HG03175 (cell line): ENCODE measurements around the gene NALF2.

Experiments
- ATAC-seq: cut with Tn5 transposase; IDR thresholded peaks from one replicate; pipeline ENCODE4 v1.9.1; 2021; ENCODE audit warnings: mild to moderate bottlenecking, moderate library complexity; ENCODE audit not compliant: unreplicated experiment

NALF2 gene

DNA sequence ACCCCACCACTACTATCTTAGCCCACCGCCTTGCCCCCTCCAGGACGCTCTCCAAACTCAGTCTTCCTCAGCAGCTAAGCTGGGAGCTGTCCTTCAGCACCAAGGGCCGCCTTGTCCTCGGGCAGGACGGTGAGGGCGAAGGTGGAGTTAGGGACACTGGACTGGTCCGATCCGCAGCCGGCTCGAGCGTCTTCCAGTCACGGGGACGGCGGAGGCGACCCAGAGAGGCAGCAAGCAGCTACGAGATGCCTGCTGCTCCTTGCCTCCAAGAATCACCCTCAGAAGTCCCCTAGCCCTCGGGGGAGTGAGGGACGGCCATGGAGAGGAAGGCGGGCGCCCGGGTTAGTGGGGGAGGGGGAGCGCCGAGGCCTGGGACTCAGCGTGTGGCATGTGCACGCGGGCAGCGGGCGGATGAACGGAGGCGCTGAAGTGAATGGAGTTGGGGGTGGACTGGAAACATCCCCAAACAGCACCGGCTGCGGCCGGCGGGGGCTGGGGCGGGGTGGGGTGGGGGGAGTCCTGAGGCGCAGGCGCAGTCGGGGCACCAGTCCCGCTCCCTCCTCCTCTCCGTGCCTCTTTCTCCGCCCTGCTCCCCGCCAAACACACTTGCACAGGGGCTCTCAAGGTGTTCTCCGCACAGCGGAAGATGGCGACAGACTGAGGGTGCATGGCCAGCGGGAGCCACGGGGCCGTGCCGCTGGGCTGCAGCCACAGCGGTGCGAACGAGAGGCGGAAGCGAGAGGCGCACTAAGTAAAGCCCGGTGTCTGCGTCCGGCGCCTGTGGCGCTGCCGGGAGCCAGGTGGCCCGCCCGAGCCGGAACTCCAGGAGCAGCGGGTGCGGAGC is at the start of gene NALF2:
TSS of gene NALF2 (plus strand) at position 545 of the 844 bp plus-strand sequence. CDS start 957 bp downstream, outside the sequence.
- ATAC-seq, result no peak

DNA sequence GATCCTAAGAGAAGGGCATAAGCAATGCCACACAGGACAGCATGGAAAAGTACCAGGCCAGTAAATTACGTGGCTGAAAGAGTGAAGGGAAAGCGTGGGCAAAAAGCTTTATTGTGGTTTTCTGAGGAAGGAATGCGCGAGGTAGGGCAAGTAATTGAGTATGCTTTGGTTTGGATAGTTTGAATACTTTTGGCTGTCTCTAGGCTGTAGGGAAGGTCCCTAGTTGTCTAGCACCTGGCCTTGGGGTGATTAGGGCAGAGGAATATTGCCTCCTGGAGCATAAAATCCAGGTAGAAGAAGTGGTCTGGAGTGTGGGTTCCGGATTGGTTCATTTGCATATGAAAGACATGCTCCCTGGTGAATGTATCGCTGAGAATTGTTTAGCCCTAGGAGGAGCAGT is 46.4 kb upstream of the NALF2 start:
- no peak for ATAC-seq

DNA sequence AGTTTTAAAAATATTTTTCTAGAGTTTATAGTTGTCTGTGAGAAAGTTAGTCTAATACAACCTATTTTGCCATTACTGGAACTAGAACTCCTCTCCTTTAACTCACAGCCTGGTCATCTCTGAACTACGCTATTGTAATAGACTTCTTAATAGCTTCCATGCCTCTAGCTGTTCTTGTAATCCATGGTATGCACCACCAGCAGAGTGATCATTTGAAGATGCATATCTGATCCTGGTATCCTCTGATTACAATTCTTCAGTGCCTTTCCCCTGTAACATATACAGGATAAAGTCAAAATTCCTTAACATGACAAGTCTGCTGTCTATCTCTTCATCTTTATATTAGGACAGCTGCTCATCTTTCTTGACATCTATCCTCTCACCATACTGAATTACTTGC is 37.6 kb upstream of the NALF2 start:
- ATAC-seq, result no peak

DNA sequence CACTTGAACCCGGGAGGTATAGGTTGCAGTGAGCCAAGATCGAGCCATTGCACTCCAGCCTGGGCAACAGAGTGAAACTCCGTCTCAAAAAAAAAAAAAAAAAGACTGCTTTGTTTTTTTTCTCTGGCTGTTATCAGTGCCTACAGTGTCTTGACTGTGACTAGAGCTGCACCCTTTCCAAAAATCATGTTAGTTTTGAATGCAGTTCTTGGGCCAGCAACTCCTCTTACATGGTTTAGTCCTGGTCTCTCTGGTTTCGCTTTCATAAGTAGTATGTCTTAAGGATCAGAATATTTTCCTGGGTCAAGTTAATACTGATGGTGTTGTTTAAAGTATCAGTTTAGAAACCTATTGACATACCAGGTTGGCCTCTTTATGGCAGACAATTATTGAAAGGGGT is 34.2 kb upstream of the NALF2 start:
- ATAC-seq, result no peak

DNA sequence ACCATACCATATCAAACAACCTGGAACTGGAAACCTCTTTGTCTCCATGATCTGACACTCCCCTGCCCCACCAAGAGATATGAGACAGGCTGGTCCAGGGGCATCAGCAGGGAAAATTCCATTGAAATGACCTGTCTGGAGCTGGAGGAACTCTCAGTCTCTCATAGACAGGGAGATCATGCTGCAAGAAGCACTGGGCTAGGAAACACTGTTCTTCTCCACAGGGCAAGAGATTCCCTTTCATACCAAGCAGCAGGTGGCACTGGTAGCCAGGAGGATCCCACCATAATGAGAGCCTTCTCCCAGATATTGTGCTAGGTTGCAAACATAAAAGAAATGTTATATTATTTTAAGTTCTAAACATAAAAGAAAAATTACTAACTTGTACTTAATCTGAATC is 14.5 kb upstream of the NALF2 start:
- ATAC-seq, result no peak

DNA sequence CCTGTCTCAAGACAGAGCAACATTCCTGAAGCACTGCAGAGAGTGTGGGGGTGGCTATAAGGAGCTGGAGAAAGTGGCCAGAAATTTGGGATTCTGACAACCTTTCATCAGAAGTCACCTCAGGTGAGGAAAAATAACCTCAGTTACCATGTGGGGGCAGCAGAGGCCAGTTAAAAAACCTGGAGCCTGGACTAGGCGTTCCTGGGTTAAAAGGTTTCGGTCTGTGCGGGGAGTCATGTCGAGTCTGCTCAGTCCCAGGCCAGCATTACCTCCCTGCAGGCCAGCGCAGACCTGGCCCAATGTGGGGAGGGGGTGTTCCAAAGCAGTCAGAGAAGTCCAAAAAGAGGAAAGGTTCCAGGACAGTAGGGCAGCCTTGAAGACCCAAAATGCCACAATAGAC is 10.9 kb upstream of the NALF2 start:
- no peak for ATAC-seq

DNA sequence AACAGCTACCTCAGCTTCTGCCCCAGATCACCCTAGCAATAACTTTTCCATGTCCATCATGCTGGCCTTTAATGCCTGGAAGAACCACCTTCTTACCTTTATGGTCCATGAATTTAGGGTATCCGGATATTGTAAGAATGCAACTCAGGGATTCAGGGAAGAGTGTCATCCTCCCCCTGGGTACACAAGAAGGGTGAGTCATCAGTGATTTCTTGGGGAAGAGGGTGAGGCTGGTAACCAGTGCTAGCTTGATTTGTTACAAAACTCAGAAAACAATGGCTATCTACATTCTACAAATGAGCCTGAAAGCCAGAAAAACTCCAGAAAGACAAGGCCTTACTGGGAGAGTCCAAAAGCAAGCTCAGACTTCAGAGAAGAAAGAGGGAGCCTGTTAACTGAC is 10.4 kb upstream of the NALF2 start:
- ATAC-seq, result no peak

DNA sequence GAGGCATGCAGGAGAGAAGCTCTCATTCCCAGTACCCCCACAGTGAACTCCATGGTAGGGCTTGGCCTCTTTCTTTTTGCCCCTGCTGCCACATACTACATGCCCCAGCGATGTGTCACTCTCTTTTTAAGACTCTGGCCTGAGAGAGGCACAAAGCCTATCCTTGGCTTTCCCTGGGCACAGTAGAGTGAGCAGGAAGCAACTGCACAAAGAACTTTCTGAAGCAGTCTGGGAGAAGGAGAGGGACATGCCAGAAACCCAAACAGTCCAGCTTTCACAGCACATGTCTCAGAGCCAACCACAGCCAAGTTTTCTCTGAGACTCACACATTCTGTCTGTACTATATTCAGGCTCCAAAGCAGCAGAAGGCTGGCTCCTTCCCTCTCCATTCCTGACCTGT is 7.9 kb upstream of the NALF2 start:
- no peak for ATAC-seq

DNA sequence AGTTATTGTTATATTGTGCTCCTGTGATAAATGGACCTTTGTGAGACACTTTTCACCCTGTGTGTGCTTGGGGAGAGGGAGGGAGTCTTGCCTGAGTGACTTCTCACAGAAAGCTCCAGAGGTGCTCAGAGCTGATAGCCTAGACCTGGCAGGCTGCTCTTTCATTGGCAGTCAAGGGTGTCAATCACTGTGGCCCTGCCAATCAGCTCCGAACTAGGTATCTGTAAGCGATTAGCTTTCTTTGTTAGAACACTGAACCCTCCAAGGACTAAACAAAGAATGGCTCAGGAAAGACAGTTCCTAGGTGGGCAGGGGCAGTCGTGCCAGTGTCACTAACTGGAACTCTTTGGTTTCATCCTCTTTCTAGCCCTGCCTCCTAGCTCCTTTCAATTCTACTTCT is 2.7 kb upstream of the NALF2 start:
- no peak for ATAC-seq

DNA sequence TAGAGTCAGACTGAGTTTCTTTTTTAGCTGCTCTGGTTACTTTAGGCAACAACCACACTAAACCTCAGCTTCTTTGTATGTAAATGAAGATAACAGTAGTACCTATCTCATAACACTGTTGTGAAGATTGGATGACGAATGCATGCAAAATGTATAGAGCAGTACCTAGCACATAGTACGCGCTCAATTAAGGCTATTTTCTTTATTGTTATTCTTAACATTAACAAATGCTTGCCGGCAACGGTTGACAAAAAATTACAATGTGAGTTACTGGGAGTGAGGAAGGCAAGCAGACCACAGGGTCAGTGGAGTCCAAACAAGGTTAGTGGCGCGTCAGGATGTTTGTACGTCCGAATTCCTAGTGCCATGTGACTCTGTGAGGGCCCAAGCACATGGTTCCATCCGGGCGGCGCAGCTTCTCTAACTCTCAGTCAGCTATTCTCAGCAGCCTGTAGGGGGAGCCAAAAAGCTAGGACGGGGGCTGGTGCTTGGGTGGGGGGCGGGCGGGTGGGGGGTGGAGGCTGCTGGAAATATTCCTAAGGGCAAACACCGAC is 821 bp upstream of the NALF2 start:
- no peak for ATAC-seq

DNA sequence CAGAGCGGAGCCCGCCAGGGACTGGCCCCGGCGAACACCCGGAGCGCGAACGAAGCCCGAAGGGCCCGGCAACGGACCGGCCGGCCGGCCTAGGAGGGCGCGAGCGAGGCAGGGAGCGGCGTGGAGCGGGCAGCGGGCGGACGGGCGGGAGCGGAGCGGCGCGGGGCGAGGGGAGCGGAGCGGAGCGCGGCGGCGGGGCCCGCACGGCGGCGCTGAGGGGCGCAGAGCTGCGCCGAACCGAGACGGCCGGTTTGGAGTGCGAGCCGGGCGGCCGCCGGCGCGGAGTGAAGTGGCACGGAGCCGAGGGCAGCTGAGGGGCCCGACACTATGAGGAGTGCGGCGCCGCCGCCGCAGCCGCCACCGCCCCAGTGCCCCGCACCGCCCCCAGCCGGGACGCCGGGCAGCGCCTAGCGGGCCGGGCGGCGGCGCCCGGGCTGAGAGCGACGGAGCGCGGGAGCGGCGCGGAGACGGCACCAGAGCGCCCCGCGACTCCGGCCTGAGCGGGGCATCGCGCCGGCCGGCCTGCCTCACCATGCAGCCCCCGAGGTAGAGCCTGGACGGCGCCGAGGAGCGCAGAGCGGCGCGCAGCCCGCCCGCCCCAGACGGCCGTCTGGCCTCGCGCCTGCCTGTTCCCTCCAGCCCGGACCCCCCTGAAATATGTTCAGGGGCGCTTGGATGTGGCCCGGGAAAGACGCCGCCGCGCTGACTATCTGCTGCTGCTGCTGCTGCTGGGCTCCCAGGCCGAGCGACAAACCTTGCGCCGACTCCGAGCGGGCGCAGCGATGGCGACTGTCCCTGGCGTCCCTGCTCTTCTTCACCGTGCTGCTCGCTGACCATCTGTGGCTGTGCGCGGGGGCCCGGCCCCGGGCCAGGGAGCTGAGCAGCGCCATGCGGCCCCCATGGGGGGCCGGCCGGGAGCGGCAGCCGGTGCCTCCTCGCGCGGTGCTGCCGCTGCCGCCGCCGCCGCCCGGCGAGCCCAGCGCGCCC is 793 bp downstream of the NALF2 start:
- no peak for ATAC-seq

DNA sequence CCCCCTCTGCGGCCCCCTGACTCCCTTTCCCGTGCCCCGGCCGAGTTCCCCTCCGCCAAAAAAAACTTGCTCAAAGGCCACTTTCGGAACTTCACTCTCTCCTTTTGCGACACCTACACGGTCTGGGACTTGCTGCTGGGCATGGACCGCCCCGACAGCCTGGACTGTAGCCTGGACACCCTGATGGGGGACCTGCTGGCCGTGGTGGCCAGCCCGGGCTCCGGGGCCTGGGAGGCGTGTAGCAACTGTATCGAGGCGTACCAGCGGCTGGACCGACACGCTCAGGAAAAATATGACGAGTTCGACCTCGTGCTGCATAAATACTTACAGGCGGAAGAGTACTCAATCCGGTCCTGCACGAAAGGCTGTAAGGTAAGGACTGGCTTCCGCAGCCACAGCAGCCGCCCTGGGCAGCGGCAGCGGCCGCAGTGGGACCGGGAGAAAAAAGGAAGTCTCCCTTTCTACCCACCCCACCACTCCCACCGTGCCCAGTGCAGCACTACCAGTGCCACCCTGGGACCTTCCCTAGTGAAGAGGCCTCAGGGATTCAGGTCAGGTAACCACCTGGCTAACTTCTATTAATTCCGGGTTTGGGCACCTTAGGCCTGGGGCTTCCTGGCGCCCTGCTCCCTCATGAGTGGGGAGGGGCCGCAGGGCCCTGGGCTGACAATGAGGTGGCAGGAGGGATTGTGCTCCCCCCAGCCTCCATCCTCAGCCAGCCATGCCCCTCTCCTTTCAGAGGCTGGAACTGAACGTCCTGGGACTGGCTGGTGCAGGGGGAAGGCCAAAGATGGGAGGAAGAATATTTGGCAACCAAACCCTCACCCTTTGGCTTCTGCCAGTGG is 1.9 kb downstream of the NALF2 start:
- ATAC-seq, result no peak

DNA sequence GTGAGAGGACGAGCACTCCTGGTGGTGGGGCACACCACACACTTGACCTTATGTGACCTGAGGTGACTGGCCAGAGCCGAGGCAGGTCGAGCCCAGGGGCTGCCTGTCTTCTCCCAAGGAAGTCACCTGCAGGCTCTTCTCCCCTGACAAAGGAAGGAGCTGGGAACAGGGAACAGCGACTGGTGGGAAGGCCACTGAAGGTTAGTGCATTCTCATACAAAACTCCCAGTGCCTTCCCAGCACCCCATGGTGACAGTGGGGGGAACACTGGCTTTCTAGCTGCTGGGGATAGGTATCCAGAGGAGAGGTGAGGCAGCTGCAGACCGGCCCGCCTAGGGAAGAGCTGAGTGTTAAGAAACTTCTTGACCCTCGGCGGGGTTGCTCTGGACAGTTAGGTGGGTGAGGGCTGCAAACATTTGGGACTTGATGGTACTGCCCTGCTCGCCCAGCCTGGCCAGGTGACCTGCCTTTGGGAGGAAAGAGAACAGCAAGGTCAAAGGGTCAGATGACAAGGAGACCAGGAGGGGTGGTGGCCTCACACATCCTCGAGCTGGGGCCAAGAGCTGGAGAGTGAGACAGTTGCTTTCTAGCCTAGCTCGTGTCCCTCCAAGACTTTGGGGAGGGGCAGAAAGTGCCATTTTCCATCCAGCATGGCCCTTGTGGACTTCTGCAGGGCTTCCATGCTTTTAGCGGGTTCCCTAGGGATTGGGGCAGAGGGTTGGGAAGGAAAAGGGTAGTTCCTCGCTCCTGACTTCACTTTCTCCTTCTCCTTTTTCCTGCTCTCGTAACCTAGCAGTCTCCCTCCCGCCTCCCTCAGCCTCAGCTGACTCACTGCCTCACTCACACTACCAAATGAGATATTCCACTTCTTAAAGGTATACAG is 2.7 kb downstream of the NALF2 start:
- no peak for ATAC-seq

DNA sequence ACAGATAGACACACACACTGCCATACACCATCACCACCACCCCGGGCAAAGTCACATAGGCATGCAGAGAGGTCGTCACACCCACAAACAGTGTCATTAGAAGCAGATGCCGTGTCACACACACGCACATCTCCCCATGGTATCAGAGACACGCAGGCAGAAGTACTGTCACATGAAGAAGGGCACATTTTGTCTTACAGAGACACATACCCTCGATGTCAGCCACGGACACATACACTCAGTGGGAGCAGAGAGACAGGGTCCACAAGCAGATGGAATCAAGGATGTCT is 3.3 kb downstream of the NALF2 start:
- no peak for ATAC-seq

DNA sequence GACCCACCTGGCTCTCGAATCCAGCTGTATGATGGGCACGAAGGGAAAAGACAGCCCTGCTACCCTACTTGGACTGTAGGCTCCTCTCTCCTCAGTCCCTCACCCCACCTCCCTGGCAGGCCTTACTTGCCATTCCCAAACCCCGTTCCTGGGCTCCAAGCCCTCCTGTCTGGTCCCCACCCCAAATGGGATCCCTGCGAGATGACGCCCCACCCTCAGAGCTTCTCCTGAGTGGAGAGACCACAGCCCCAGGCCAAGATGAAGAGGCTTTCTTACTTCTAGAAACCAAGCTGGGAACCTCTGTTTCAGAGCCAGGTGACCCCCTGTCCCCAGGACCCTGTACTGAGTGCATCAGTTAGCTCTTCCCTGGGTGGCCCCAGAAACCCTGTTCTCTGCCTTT is 4.5 kb downstream of the NALF2 start:
- no peak for ATAC-seq

DNA sequence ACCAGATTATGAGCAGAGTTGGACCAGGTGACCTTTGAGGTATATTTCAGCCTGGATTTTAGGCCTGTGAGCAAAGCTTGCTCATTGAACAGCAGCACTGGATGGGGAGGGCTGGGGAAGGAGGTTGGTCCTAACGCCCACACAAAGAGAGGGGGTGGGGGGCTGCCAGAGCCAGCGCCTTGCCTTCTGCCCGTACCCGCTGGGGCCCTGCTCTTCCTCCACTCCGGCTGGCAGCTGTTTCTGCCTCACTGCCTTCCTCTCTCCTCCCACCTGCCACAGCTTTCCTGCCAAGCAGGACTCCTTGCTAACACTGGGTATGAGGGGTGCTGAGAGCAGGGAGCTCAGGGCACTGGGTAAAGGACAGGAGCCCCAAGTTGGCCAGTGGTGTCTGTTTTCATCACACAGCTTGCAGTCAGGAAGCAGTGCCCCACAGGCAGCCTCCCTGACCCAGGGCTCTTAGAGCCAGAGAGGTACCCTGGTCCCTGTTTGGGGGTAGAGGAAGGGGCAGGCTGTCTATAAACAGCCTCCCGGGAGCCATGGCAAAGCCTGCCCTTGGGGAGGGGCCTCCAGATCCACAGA is 6.1 kb downstream of the NALF2 start:
- ATAC-seq, result no peak

DNA sequence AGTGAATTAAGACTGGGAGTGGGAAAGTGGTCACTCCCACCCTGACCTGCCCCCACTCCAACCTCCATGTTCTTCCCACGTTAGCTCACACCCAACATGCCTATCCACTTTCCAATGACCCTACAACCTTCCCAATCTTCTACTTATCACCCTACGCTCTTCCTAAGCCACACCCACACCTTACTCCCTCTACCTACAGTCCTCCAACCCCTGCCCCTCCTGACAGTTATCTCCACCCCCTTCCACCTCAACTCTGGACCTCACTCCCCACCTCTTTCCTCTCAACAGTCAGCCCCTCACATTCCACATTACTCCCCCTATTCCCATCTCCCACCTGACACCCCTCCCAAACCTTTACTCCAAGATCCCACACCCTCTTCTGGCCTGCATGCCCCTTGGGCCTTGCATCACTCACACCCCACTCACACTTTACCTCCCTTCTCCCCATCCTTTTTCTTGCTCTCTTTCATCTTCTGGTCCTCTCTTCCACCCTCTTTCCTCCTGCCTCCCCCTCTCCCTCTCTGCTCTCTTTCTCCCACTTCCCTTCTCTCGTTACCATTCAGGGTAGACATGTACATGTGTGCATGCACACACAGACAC is 6.9 kb downstream of the NALF2 start:
- no peak for ATAC-seq

DNA sequence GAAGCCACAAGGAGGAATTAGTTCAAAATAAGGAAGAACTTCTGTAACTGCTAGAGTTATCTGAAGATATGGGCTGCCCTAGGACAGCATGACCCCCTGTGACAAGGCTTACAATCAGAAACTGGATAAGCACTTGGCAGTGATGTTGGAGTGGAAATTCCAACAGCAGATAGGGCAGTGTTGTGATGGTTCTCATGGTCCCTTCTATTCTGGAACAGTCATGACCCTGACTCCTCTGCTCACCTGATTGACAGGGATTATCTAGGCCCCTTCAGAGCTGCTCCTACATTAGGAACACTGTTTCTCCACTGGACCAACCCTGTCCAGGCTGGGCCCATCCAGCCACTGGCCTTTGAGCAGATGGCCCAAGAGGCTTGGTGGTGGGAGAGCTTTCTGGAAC is 17.9 kb downstream of the NALF2 start:
- no peak for ATAC-seq

DNA sequence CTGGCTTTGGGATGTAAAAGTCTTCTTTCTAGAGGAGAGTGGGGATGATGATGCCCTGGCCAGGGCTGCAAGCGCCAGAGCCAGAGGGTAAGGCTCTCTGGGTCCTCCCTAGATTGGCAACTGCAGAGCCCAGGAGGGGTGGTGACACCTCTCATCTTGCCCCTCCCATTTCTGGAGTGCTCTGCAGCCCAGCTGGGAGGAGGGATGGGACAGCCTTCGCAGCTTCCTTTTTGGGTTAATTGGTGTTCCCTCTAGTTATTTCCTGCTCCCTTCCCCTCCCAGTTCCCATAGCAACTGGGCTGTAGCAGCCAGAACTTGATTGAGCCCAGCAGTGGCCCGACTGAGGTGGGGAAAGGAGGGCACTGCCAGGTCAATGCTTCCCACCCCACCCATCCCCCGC is 19.2 kb downstream of the NALF2 start:
- ATAC-seq, result no peak
